HepG2 (cell line): ENCODE data around the gene RHBDD2. TPM values are rescaled to one million over a fixed set of nuclear protein-coding genes. Genes with fewer than 3 reads are reported as not detected.

ENCODE experiments used
- ARID2 ChIP-seq: sonication (generic); formaldehyde crosslinking; IDR thresholded peaks from 2 replicates; pipeline ENCODE4 v1.8.1; 2022; ENCODE audit warnings: mild to moderate bottlenecking, missing genetic modification reagents, borderline replicate concordance
- ERF ChIP-seq: IDR thresholded peaks from 2 replicates; pipeline ENCODE4 v1.6.1; 2018; ENCODE audit warnings: missing biosample characterization, missing genetic modification reagents
- HMG20B ChIP-seq: conservative IDR thresholded peaks from 2 replicates; pipeline ENCODE4 v1.6.1; 2016; ENCODE audit warnings: missing genetic modification reagents, missing compliant biosample characterization
- MEIS1 ChIP-seq: sonication (generic); formaldehyde crosslinking; IDR thresholded peaks from 2 replicates; pipeline ENCODE4 v1.9.0; 2021; ENCODE audit warnings: mild to moderate bottlenecking, missing genetic modification reagents, moderate library complexity, borderline replicate concordance
- MIER3 ChIP-seq: IDR thresholded peaks from 2 replicates; pipeline ENCODE4 v1.6.1; 2016; ENCODE audit warnings: missing compliant biosample characterization, borderline replicate concordance
- RFX1 ChIP-seq: fragments of 450-650 bp; IDR thresholded peaks from 2 replicates; pipeline ENCODE4 v1.6.1; 2017
- TEAD2 ChIP-seq: sonication (generic); formaldehyde crosslinking; IDR thresholded peaks from 2 replicates; pipeline ENCODE4 v1.9.0; 2021; ENCODE audit warnings: missing genetic modification reagents
- YEATS4 ChIP-seq: sonication (generic); formaldehyde crosslinking; IDR thresholded peaks from 2 replicates; pipeline ENCODE4 v1.4.0; 2020; ENCODE audit warnings: missing genetic modification reagents, borderline replicate concordance
- ZBTB38 ChIP-seq: sonication (generic); formaldehyde crosslinking; IDR thresholded peaks from 2 replicates; pipeline ENCODE4 v1.5.1; 2020; ENCODE audit warnings: mild to moderate bottlenecking, missing genetic modification reagents
- ZFP1 ChIP-seq: IDR thresholded peaks from 2 replicates; pipeline ENCODE4 v1.6.1; 2016
- ZFP36 ChIP-seq: fragments of 150-350 bp; IDR thresholded peaks from 2 replicates; pipeline ENCODE4 v1.6.1; 2018; ENCODE audit warnings: borderline replicate concordance, low read length, low read depth; ENCODE audit not compliant: partially characterized antibody
- ZNF496 ChIP-seq: sonication (generic); formaldehyde crosslinking; IDR thresholded peaks from 2 replicates; pipeline ENCODE4 v1.8.1; 2023; ENCODE audit warnings: mild to moderate bottlenecking, moderate library complexity, missing genetic modification reagents; ENCODE audit not compliant: insufficient replicate concordance
- polyA plus RNA-seq, 8 experiments: library from polyadenylated mRNA; depleted of rRNA in 3 of 8; stranded (reverse) in 7 of 8; unstranded in 1 of 8; fragments of >200 nt; fragmentation: Illumina TruSeq in 4 of 8; extraction: Trizol in 4 of 8; gene quantifications; 2 replicates each; pipeline versions ENCODE4 v1.2.1 to v1.2.3, GENCODE V29; 2011 to 2016; ENCODE audit warnings: low read depth in 4 of 8, missing spikeins in 1 of 8, mixed read lengths in 1 of 8; ENCODE audit not compliant: insufficient read depth in 1 of 8
- total RNA-seq, 5 experiments: library from RNA; depleted of rRNA; stranded (reverse); fragments of >200 nt; fragmentation: Illumina TruSeq; extraction: Trizol; gene quantifications; 2 replicates each; pipeline ENCODE4 v1.2.3, GENCODE V29; 2016; ENCODE audit warnings: low read depth in 1 of 5
- TF ChIP-seq, protein P1 (sequence below), 2 experiments: sonication (generic) in 1 of 2; formaldehyde crosslinking in 1 of 2; IDR thresholded peaks; 2 replicates each; pipeline versions ENCODE4 v1.6.1 to v1.9.0; 2014 to 2022; ENCODE audit warnings: antibody characterized with exemption in 1 of 2, borderline replicate concordance in 1 of 2, inconsistent platforms in 1 of 2, low read depth in 1 of 2, missing genetic modification reagents in 1 of 2
- TF ChIP-seq, protein P2 (sequence below): sonication (generic); formaldehyde crosslinking; IDR thresholded peaks from 2 replicates; pipeline ENCODE4 v1.8.1; 2023; ENCODE audit warnings: mild to moderate bottlenecking, missing genetic modification reagents, borderline replicate concordance
- TF ChIP-seq, protein P3 (sequence below): sonication (generic); formaldehyde crosslinking; IDR thresholded peaks from 2 replicates; pipeline ENCODE4 v1.8.0; 2022; ENCODE audit warnings: mild to moderate bottlenecking, missing genetic modification reagents, moderate library complexity
- TF ChIP-seq, protein P4 (sequence below): sonication (generic); formaldehyde crosslinking; IDR thresholded peaks from 2 replicates; pipeline ENCODE4 v1.9.0; 2021; ENCODE audit warnings: missing genetic modification reagents, mild to moderate bottlenecking, borderline replicate concordance
- TF ChIP-seq, protein P5 (sequence below): sonication (generic); formaldehyde crosslinking; IDR thresholded peaks from 2 replicates; pipeline ENCODE4 v1.4.0; 2020; ENCODE audit warnings: missing genetic modification reagents

Gene RHBDD2
- total and polyA plus RNA-seq, 2 of the 13 experiments (the other 11 are each of a cell fraction or from before 2014, with no cell fraction given), result 23.1 to 26.4 TPM

DNA sequence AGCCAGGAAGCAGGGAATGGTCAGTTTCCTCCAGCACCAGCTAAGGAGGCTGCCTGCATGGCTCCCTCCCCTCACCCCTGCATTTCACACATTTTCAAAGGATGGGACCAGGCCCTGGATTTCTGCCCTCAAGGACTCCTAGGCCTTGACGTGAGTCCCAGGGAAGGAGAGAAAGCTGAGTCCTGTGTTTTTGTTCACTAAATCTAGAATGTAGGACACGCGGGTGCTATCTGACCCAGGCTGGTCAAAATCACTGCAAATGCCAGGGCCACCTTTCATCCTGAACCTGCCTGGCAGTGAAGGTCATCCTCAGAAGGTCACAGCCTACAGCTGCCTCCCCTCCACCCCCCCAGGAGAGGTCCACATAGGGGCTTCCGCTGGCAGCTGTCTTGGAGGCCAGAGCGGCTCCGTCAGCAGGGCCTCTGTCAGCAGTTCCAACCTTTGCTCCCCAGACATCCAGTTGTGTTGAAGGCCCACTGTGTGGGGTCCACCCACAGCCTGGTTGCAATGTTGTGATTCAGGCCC is 18.0 kb downstream of the RHBDD2 start (continued):
- TF ChIP-seq, protein P1, sequence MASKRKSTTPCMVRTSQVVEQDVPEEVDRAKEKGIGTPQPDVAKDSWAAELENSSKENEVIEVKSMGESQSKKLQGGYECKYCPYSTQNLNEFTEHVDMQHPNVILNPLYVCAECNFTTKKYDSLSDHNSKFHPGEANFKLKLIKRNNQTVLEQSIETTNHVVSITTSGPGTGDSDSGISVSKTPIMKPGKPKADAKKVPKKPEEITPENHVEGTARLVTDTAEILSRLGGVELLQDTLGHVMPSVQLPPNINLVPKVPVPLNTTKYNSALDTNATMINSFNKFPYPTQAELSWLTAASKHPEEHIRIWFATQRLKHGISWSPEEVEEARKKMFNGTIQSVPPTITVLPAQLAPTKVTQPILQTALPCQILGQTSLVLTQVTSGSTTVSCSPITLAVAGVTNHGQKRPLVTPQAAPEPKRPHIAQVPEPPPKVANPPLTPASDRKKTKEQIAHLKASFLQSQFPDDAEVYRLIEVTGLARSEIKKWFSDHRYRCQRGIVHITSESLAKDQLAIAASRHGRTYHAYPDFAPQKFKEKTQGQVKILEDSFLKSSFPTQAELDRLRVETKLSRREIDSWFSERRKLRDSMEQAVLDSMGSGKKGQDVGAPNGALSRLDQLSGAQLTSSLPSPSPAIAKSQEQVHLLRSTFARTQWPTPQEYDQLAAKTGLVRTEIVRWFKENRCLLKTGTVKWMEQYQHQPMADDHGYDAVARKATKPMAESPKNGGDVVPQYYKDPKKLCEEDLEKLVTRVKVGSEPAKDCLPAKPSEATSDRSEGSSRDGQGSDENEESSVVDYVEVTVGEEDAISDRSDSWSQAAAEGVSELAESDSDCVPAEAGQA (IDR thresholded peaks at IDR 0.05; ENCODE audit: low read depth), result no peak; the same call in 1 of the 2 replicates
- TF ChIP-seq, protein P1 (CRISPR knock-in tag; IDR thresholded peaks at IDR 0.05; ENCODE audit: borderline replicate concordance), result no peak
- TF ChIP-seq, protein P2, sequence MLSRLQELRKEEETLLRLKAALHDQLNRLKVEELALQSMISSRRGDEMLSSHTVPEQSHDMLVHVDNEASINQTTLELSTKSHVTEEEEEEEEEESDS (CRISPR knock-in tag), result no peak
- TF ChIP-seq, protein P3, sequence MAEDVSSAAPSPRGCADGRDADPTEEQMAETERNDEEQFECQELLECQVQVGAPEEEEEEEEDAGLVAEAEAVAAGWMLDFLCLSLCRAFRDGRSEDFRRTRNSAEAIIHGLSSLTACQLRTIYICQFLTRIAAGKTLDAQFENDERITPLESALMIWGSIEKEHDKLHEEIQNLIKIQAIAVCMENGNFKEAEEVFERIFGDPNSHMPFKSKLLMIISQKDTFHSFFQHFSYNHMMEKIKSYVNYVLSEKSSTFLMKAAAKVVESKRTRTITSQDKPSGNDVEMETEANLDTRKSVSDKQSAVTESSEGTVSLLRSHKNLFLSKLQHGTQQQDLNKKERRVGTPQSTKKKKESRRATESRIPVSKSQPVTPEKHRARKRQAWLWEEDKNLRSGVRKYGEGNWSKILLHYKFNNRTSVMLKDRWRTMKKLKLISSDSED (CRISPR knock-in tag), result no peak
- TF ChIP-seq HMG20B (CRISPR knock-in tag) (0 out of 2 replicates have a peak, but pooled peaks have one; percentile 12), TEAD2 (no peak), ZNF496 (no peak), ZFP36 (no peak), ZFP1 (CRISPR knock-in tag) (no peak; the same call in 1 of the 2 replicates), MEIS1 (CRISPR knock-in tag) (no peak), ARID2 (CRISPR knock-in tag) (no peak), MIER3 (no peak), ERF (peak; percentile 50; the same call in 1 of the 2 replicates), ZBTB38 (CRISPR knock-in tag) (peak; percentile 59; the same call in 1 of the 2 replicates), RFX1 (no peak), YEATS4 (CRISPR knock-in tag) (no peak)
- TF ChIP-seq, protein P4, sequence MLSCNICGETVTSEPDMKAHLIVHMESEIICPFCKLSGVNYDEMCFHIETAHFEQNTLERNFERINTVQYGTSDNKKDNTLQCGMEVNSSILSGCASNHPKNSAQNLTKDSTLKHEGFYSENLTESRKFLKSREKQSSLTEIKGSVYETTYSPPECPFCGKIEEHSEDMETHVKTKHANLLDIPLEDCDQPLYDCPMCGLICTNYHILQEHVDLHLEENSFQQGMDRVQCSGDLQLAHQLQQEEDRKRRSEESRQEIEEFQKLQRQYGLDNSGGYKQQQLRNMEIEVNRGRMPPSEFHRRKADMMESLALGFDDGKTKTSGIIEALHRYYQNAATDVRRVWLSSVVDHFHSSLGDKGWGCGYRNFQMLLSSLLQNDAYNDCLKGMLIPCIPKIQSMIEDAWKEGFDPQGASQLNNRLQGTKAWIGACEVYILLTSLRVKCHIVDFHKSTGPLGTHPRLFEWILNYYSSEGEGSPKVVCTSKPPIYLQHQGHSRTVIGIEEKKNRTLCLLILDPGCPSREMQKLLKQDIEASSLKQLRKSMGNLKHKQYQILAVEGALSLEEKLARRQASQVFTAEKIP (CRISPR knock-in tag), result no peak
- TF ChIP-seq, protein P5, sequence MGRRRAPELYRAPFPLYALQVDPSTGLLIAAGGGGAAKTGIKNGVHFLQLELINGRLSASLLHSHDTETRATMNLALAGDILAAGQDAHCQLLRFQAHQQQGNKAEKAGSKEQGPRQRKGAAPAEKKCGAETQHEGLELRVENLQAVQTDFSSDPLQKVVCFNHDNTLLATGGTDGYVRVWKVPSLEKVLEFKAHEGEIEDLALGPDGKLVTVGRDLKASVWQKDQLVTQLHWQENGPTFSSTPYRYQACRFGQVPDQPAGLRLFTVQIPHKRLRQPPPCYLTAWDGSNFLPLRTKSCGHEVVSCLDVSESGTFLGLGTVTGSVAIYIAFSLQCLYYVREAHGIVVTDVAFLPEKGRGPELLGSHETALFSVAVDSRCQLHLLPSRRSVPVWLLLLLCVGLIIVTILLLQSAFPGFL (CRISPR knock-in tag), result no peak
